BE2C (cell line): ENCODE measurements around the gene FREM2.

ENCODE experiments used
- DNase-seq: peaks from one replicate; pipeline ENCODE4 v3.0.0-alpha.2; 2020
- H3K27me3 ChIP-seq: fragments of 250-450 bp; sonication (Bioruptor Pico); 2 replicates; pipeline ENCODE4 v1.5.1; 2020; ENCODE audit warnings: mild to moderate bottlenecking
- H3K36me3 ChIP-seq: fragments of 250-450 bp; sonication (Bioruptor Pico); 2 replicates; pipeline ENCODE4 v1.5.1; 2020; ENCODE audit warnings: mild to moderate bottlenecking
- H3K4me1 ChIP-seq: fragments of 250-450 bp; sonication (Bioruptor Pico); 2 replicates; pipeline ENCODE4 v1.5.1; 2020
- H3K4me3 ChIP-seq: 2 replicates; pipeline ENCODE4 v1.5.1; 2011; ENCODE audit warnings: low read depth, low read length
- H3K9me3 ChIP-seq: fragments of 250-450 bp; sonication (Bioruptor Pico); 2 replicates; pipeline ENCODE4 v1.5.1; 2020
- TF ChIP-seq, protein P1 (sequence below): IDR thresholded peaks from 2 replicates; pipeline ENCODE4 v1.5.1; 2012; ENCODE audit warnings: mild to moderate bottlenecking, low read depth, low read length

The FREM2 gene

GRCh38 chr13:38693641-38694040 lies 6.8 kb downstream of the FREM2 start:
- Histone ChIP-seq H3K27me3 (no peaks in the 10 kb centered on the region; the same call in 1 of the 2 replicates), H3K36me3 (no peaks in the 10 kb centered on the region), H3K9me3 (no peaks in the 10 kb centered on the region), H3K4me3 (no peak overlapping the region), H3K4me1 (no peaks in the 10 kb centered on the region)
- DNase-seq = no peak
- TF ChIP-seq, protein P1, sequence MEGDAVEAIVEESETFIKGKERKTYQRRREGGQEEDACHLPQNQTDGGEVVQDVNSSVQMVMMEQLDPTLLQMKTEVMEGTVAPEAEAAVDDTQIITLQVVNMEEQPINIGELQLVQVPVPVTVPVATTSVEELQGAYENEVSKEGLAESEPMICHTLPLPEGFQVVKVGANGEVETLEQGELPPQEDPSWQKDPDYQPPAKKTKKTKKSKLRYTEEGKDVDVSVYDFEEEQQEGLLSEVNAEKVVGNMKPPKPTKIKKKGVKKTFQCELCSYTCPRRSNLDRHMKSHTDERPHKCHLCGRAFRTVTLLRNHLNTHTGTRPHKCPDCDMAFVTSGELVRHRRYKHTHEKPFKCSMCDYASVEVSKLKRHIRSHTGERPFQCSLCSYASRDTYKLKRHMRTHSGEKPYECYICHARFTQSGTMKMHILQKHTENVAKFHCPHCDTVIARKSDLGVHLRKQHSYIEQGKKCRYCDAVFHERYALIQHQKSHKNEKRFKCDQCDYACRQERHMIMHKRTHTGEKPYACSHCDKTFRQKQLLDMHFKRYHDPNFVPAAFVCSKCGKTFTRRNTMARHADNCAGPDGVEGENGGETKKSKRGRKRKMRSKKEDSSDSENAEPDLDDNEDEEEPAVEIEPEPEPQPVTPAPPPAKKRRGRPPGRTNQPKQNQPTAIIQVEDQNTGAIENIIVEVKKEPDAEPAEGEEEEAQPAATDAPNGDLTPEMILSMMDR = no peak

DNA sequence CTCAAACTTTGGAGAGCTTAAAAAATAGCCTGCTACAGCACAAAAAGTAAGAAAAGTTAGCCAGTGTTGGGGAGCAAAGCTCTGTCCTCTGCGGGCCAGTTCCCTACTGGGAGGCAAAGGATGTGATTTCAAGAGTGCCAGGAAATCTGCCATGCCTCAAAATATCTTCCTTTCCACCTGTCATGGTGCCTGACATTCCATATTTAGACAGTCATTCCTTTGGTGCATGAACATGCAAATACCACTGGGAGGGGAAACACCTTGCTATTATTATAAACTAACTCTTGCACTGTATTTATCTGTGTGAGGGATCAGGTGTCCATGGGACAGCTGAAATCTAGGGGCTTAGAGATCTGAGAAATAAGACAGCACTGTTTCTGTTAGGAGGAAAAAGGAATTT lies 10.3 kb downstream of the FREM2 start:
- Histone ChIP-seq H3K27me3 (no peaks in the 10 kb centered on the region), H3K4me3 (no peak overlapping the region), H3K36me3 (no peaks in the 10 kb centered on the region), H3K9me3 (no peaks in the 10 kb centered on the region), H3K4me1 (no peaks in the 10 kb centered on the region)
- DNase-seq = no peak
- TF ChIP-seq, protein P1 = no peak

GRCh38 chr13:38697628-38698333 lies 10.9 kb downstream of the FREM2 start:
- Histone ChIP-seq H3K4me1 (no peaks in the 10 kb centered on the region), H3K27me3 (no peaks in the 10 kb centered on the region), H3K9me3 (no peaks in the 10 kb centered on the region), H3K4me3 (no peak overlapping the region), H3K36me3 (no peaks in the 10 kb centered on the region)
- DNase-seq = no peak
- TF ChIP-seq, protein P1 = no peak

- TF ChIP-seq, protein P1 = no peak
- H3K4me1 ChIP-seq = no peaks in the 10 kb centered on the region
- no peak for DNase-seq
- no peaks in the 10 kb centered on the region for H3K36me3 ChIP-seq
- H3K9me3 ChIP-seq = no peaks in the 10 kb centered on the region
- no peak overlapping the region for H3K4me3 ChIP-seq
- H3K27me3 ChIP-seq = no peaks in the 10 kb centered on the region
Measured at GRCh38 chr13:38700051-38700450, 13.2 kb downstream of the FREM2 start.

DNA sequence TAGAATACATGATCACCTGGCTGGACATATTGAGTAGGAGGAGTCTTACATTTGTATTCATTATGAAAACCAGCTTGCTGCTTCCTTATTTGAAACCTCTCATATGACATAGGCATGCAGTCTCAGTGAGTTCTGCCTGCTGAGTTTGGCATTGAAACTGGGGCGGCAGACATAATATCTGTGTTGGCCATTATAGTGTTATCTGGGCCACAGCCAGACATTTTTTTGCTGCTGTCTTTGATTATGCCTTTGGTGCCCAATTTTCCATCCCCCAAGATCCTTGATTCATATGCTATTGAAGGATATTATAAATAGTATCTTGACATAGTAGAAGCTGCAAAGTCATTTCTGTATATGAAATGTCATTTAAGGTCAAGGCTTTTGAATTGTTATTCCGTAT lies 15.8 kb downstream of the FREM2 start:
- Histone ChIP-seq H3K4me1 (no peaks in the 10 kb centered on the region), H3K9me3 (no peaks in the 10 kb centered on the region), H3K36me3 (no peaks in the 10 kb centered on the region), H3K4me3 (no peak overlapping the region), H3K27me3 (0 out of 2 replicates have a peak, but pooled peaks cover 2% of the 10 kb centered on the region)
- TF ChIP-seq, protein P1 = no peak
- no peak for DNase-seq

- no peak for DNase-seq
- Histone ChIP-seq H3K4me3 (no peak overlapping the region), H3K4me1 (no peaks in the 10 kb centered on the region), H3K27me3 (0 out of 2 replicates have a peak, but pooled peaks cover 2% of the 10 kb centered on the region), H3K9me3 (no peaks in the 10 kb centered on the region), H3K36me3 (no peaks in the 10 kb centered on the region)
- TF ChIP-seq, protein P1 = no peak
Measured at GRCh38 chr13:38703255-38703654, 16.4 kb downstream of the FREM2 start.
